Tibial nerve (tissue), 4 donors: ENCODE measurements around the gene CCDC186.

Experiments used
- EP300 ChIP-seq, 2 donors: sonication (generic); formaldehyde crosslinking; IDR thresholded peaks; one replicate each; pipeline ENCODE4 v1.6.1; 2017; ENCODE audit warnings: antibody characterized with exemption in 2 of 2, mild to moderate bottlenecking in 1 of 2
- POLR2A ChIP-seq, 2 donors: fragments of 450-650 bp; IDR thresholded peaks; one replicate each; pipeline ENCODE4 v1.6.1; 2017; ENCODE audit warnings: antibody characterized with exemption in 2 of 2, mild to moderate bottlenecking in 2 of 2, moderate library complexity in 2 of 2
- TF ChIP-seq, protein P1 (sequence below), 5 experiments: fragments of 200-600 bp in 3 of 5; fragments of 450-650 bp in 2 of 5; sonication (generic) in 3 of 5; IDR thresholded peaks; one replicate each; pipeline ENCODE4 v1.5.1; 2016 to 2019; ENCODE audit warnings: antibody characterized with exemption in 5 of 5, mild to moderate bottlenecking in 3 of 5, moderate library complexity in 2 of 5

DNA sequence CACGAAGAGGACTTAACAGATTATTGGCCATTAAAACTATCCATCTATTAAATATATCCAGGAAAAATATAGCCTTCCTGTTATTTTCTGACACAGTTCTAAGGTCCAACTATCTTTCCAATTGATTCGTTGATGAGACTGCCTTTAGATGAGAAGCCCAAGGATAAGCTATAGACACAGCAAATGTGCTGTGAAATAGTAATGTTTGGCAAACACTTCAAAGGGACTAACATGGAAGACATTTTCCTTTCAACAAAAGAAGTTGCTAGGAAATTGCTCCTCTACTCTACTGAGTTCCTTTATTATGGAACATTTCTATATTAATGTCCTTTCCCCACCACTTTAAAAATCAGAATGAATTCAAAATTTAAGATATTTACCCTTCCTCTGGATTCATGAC, 38.5 kb downstream of the CCDC186 start:
- TF ChIP-seq, protein P1, sequence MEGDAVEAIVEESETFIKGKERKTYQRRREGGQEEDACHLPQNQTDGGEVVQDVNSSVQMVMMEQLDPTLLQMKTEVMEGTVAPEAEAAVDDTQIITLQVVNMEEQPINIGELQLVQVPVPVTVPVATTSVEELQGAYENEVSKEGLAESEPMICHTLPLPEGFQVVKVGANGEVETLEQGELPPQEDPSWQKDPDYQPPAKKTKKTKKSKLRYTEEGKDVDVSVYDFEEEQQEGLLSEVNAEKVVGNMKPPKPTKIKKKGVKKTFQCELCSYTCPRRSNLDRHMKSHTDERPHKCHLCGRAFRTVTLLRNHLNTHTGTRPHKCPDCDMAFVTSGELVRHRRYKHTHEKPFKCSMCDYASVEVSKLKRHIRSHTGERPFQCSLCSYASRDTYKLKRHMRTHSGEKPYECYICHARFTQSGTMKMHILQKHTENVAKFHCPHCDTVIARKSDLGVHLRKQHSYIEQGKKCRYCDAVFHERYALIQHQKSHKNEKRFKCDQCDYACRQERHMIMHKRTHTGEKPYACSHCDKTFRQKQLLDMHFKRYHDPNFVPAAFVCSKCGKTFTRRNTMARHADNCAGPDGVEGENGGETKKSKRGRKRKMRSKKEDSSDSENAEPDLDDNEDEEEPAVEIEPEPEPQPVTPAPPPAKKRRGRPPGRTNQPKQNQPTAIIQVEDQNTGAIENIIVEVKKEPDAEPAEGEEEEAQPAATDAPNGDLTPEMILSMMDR (IDR thresholded peaks at IDR 0.05), result no peak
- TF ChIP-seq EP300 (IDR thresholded peaks at IDR 0.05), result no peak
- no peak for TF ChIP-seq POLR2A (IDR thresholded peaks at IDR 0.05)
